DMS53 treated with DMSO at 0.1 percent for 48 hours (cell line): ENCODE measurements around the gene RAI14.
"Not testable (repeated sequence)": the region's sequence is repeated elsewhere in the genome, so short reads cannot be mapped to it uniquely, and the experiment has no call there.

Experiments
- DNase-seq: peaks from one replicate; lab custom pipeline; 2025; ENCODE audit not compliant: unreplicated experiment; lab: John Stamatoyannopoulos, UW

Gene RAI14

GRCh38 chr5:34697308-34698108 lies 41.4 kb downstream of the RAI14 start:
- no peak for DNase-seq

- DNase-seq: no peak
Observed at GRCh38 chr5:34698109-34698419, 41.9 kb downstream of the RAI14 start.

- no peak for DNase-seq
Observed at GRCh38 chr5:34698754-34699153, 42.6 kb downstream of the RAI14 start.

GRCh38 chr5:34699155-34700077 lies 43.3 kb downstream of the RAI14 start:
- no peak for DNase-seq

GRCh38 chr5:34700078-34700452 lies 43.9 kb downstream of the RAI14 start:
- DNase-seq: no peak

- not testable (repeated sequence) for DNase-seq
Observed at GRCh38 chr5:34701442-34701841, 45.3 kb downstream of the RAI14 start.

GRCh38 chr5:34703767-34704713 lies 47.9 kb downstream of the RAI14 start:
- DNase-seq: no peak

- DNase-seq: no peak
Observed at GRCh38 chr5:34706084-34706483, 50.0 kb downstream of the RAI14 start.

GRCh38 chr5:34707451-34708107 lies 51.5 kb downstream of the RAI14 start:
- no peak for DNase-seq

GRCh38 chr5:34708777-34709176 lies 52.6 kb downstream of the RAI14 start:
- no peak for DNase-seq

GRCh38 chr5:34709861-34710673 lies 53.9 kb downstream of the RAI14 start:
- no peak for DNase-seq

- DNase-seq: no peak
Observed at GRCh38 chr5:34712565-34712964, 56.4 kb downstream of the RAI14 start.

GRCh38 chr5:34715711-34716110 lies 59.6 kb downstream of the RAI14 start:
- DNase-seq: no peak

- DNase-seq: no peak
Observed at GRCh38 chr5:34716986-34717385, 60.9 kb downstream of the RAI14 start.

GRCh38 chr5:34717426-34718327 lies 61.5 kb downstream of the RAI14 start:
- no peak for DNase-seq

- no peak for DNase-seq
Observed at GRCh38 chr5:34718516-34718915, 62.4 kb downstream of the RAI14 start.

GRCh38 chr5:34719029-34719428 lies 62.9 kb downstream of the RAI14 start:
- no peak for DNase-seq

GRCh38 chr5:34721327-34721726 lies 65.2 kb downstream of the RAI14 start:
- no peak for DNase-seq

GRCh38 chr5:34722183-34722582 lies 66.1 kb downstream of the RAI14 start:
- no peak for DNase-seq
